Left lung (tissue), 14 donors: ENCODE results near the gene SAXO1. TPM values are rescaled to one million over a fixed set of nuclear protein-coding genes. Genes with fewer than 3 reads are reported as not detected.
A peak's percentile ranks its signal among the peaks of the same experiment; 100 is the strongest.

Experiments used
- ATAC-seq: fragments of 200-7000 bp; cut with Tn5 transposase; one replicate; pipeline ENCODE4 v1.9.1; 2020; ENCODE audit warnings: moderate library complexity
- DNase-seq, 4 donors: peaks; one replicate each; pipeline ENCODE4 v3.0.0-alpha.2; 2013 to 2020
- H3K27ac ChIP-seq, 2 donors: fragments of 200-600 bp; sonication (generic) in 1 of 2; one replicate each; pipeline versions ENCODE4 v1.5.0 to v1.8.0; 2020 to 2021
- H3K27me3 ChIP-seq, 2 donors: fragments of 200-600 bp; sonication (generic) in 1 of 2; one replicate each; pipeline versions ENCODE4 v1.5.0 to v1.8.0; 2020 to 2021
- H3K36me3 ChIP-seq, 2 donors: fragments of 200-600 bp; sonication (generic) in 1 of 2; one replicate each; pipeline versions ENCODE4 v1.5.0 to v1.8.0; 2020 to 2021
- H3K4me1 ChIP-seq, 2 donors: fragments of 200-600 bp; one replicate each; pipeline ENCODE4 v1.8.0; 2021
- H3K4me3 ChIP-seq, 2 donors: fragments of 200-600 bp; sonication (generic) in 1 of 2; one replicate each; pipeline versions ENCODE4 v1.5.0 to v1.8.0; 2020 to 2021; ENCODE audit warnings: mild to moderate bottlenecking in 1 of 2
- H3K9me3 ChIP-seq, 2 donors: fragments of 200-600 bp; sonication (generic) in 1 of 2; one replicate each; pipeline versions ENCODE4 v1.5.0 to v1.8.0; 2020 to 2021
- CTCF ChIP-seq, 2 donors: fragments of 200-600 bp; sonication (generic) in 1 of 2; IDR thresholded peaks; one replicate each; pipeline versions ENCODE4 v1.5.0 to v1.8.0; 2021; ENCODE audit warnings: antibody characterized with exemption in 2 of 2
- intact Hi-C, 2 donors: fragments of 100-400 bp; cut with DNase I; formaldehyde crosslinking; loops; one replicate each; pipeline versions ENCODE4 v1.11.2 to v1.14.2; 2022
- long read RNA-seq, 12 donors: library from polyadenylated mRNA in 2 of 12; unstranded in 2 of 12; transcript quantifications; one replicate each; pipeline ENCODE4 v2.0.0 and lab custom pipeline, GENCODE V29; 2019 to 2026
- polyA plus RNA-seq, 6 donors: library from polyadenylated mRNA; unstranded; fragments of 120-200 nt; gene quantifications; one replicate each; pipeline ENCODE4 v1.2.1, GENCODE V29; 2013; ENCODE audit not compliant: insufficient read length in 6 of 6
- total RNA-seq, 2 donors: library from RNA; stranded (reverse); fragmentation: NEBNext Ultra II Directional; extraction: Animal tissue kit (Norgen Biotek cat#: 25700); gene quantifications; one replicate each; pipeline ENCODE4 v1.2.1, GENCODE V29; 2021
- donor health status: DM: no; HTN: yes; CAD: no.
- donor health status: DM: no; HTN: no; CAD: no.

Gene SAXO1
- total RNA-seq (not detected), polyA plus RNA-seq (under 1 TPM; 0.14 to 0.30 (median 0.18) TPM)
- long read RNA-seq, donor 1: 0 reads
- long read RNA-seq, donor 2: 0 reads
- long read RNA-seq, donor 3: 0 reads
- long read RNA-seq, donor 4: 0 reads
- long read RNA-seq, donor 5: 0 reads
- long read RNA-seq, donor 6: 0 reads
- long read RNA-seq, donor 7: 0 reads
- long read RNA-seq, donor 8: 0 reads
- long read RNA-seq, donor 9: 0 reads
- long read RNA-seq, donor 10: 0 reads
- long read RNA-seq, donor 11, partial matches to known transcripts: 6 of 6 reads
- long read RNA-seq, donor 11, other reads (novel, unspliced or antisense): 0 of 6 reads
- long read RNA-seq, donor 12: 0 reads

GRCh38 chr9:19033015-19033414 lies at the start of gene SAXO1:
Gene SAXO1 (minus strand): TSS chr9:19033209. CDS start chr9:19032908, 301 bp downstream.
- TF ChIP-seq CTCF (IDR thresholded peaks at IDR 0.05): no peak
- peaks cover 0 to 16% of the 10 kb centered on the region in 2 donors for H3K27me3 ChIP-seq
- ATAC-seq (no peak), DNase-seq (peak in 1 of 4 donors; percentile 77)
- no peak within 1 kb of the TSS for H3K4me3 ChIP-seq
- no peaks in the 10 kb centered on the region for H3K36me3 ChIP-seq
- intact Hi-C loops: no loop called here
- no peaks in the 10 kb centered on the region for H3K4me1 ChIP-seq
- no peaks in the 10 kb centered on the region for H3K9me3 ChIP-seq
- no peak within 1 kb of the TSS for H3K27ac ChIP-seq

- no peaks in the 10 kb centered on the region for H3K27me3 ChIP-seq
- H3K4me3 ChIP-seq: no peak overlapping the region
- H3K9me3 ChIP-seq: no peaks in the 10 kb centered on the region
- ATAC-seq (no peak), DNase-seq (no peak)
- no peaks in the 10 kb centered on the region for H3K4me1 ChIP-seq
- intact Hi-C loops: no loop called here
- no peak for TF ChIP-seq CTCF (IDR thresholded peaks at IDR 0.05)
- H3K27ac ChIP-seq: no peak overlapping the region
- H3K36me3 ChIP-seq: peaks cover 0 to 86% of the 10 kb centered on the region in 2 donors
Measured at GRCh38 chr9:19074836-19075235, 41.8 kb upstream of the SAXO1 start.

- Histone ChIP-seq H3K4me3 (no peak overlapping the region), H3K9me3 (no peaks in the 10 kb centered on the region), H3K36me3 (peaks cover 0 to 86% of the 10 kb centered on the region in 2 donors), H3K27me3 (no peaks in the 10 kb centered on the region), H3K4me1 (no peaks in the 10 kb centered on the region), H3K27ac (no peak overlapping the region)
- ATAC-seq (no peak), DNase-seq (no peak)
- intact Hi-C loops: no loop called here
- no peak for TF ChIP-seq CTCF (IDR thresholded peaks at IDR 0.05)
Measured at GRCh38 chr9:19074229-19074628, 41.2 kb upstream of the SAXO1 start.

GRCh38 chr9:19057033-19057432 lies 24.0 kb upstream of the SAXO1 start:
- Histone ChIP-seq H3K27me3 (no peaks in the 10 kb centered on the region), H3K27ac (no peak overlapping the region), H3K4me1 (peaks cover 0 to 16% of the 10 kb centered on the region in 2 donors), H3K36me3 (peaks cover 0 to 63% of the 10 kb centered on the region in 2 donors), H3K4me3 (no peak overlapping the region), H3K9me3 (no peaks in the 10 kb centered on the region)
- intact Hi-C loops: no loop called here
- DNase-seq (no peak), ATAC-seq (no peak)
- no peak for TF ChIP-seq CTCF (IDR thresholded peaks at IDR 0.05)

- DNase-seq (no peak), ATAC-seq (peak; percentile 9)
- Histone ChIP-seq H3K27ac (peak overlapping the region in 1 of 2 donors; percentile 96), H3K27me3 (no peaks in the 10 kb centered on the region), H3K36me3 (peaks cover 0 to 5% of the 10 kb centered on the region in 2 donors), H3K4me1 (peaks cover 15 to 47% of the 10 kb centered on the region in 2 donors), H3K4me3 (peak overlapping the region; percentile 55 to 59), H3K9me3 (no peaks in the 10 kb centered on the region)
- intact Hi-C loops: no loop called here
- no peak for TF ChIP-seq CTCF (IDR thresholded peaks at IDR 0.05)
Measured at GRCh38 chr9:19050637-19051591, 17.9 kb upstream of the SAXO1 start.
